AG04450 (cell line): ENCODE data around the gene LRRC59. TPM values are rescaled to one million over a fixed set of nuclear protein-coding genes. Genes with fewer than 3 reads are reported as not detected.
"Not testable (repeated sequence)": the region's sequence is repeated elsewhere in the genome, so short reads cannot be mapped to it uniquely, and the experiment has no call there.

ENCODE experiments used
- CTCF ChIA-PET: fragments of 300-600, 350-600 bp; formaldehyde crosslinking; extraction: SDS; loops from one replicate; lab custom pipeline; 2022; ENCODE audit warnings: antibody characterized with exemption, inconsistent platforms; lab: Charles Lee
- POLR2A ChIA-PET: fragments of 350-600 bp; formaldehyde crosslinking; extraction: SDS; loops from one replicate; lab custom pipeline; 2021; ENCODE audit warnings: antibody characterized with exemption, inconsistent platforms; lab: Yijun Ruan, JAX
- DNase-seq: peaks from one replicate; pipeline ENCODE4 v3.0.0-alpha.2; 2011; ENCODE audit warnings: low read depth, low spot score
- H3K27ac ChIP-seq: one replicate; pipeline ENCODE4 v1.5.1; 2012; ENCODE audit warnings: low read depth, low read length, control low read depth
- H3K27me3 ChIP-seq: one replicate; pipeline ENCODE4 v1.6.0; 2012; ENCODE audit warnings: low read length; ENCODE audit not compliant: control insufficient read depth, insufficient read depth
- H3K4me3 ChIP-seq: 2 replicates; pipeline ENCODE4 v1.5.1; 2011; ENCODE audit warnings: mild to moderate bottlenecking, low read depth, low read length, control low read depth
- H3K9me3 ChIP-seq: 2 replicates; pipeline ENCODE4 v1.5.1; 2012; ENCODE audit warnings: low read length; ENCODE audit not compliant: control insufficient read depth, insufficient read depth
- polyA plus RNA-seq: library from polyadenylated mRNA; depleted of rRNA; stranded (reverse); fragments of >200 nt; gene quantifications from 2 replicates; pipeline ENCODE4 v1.2.3, GENCODE V29; 2011; rRNA removed
- small RNA-seq: library from RNA; depleted of rRNA; stranded (forward); fragments of <200 nt; gene quantifications from one replicate; pipeline ENCODE3, GENCODE V24; 2012; ENCODE audit warnings: low read depth; ENCODE audit not compliant: insufficient read length
- TF ChIP-seq, protein P1 (sequence below): IDR thresholded peaks from 2 replicates; pipeline ENCODE4 v1.5.1; 2011; ENCODE audit warnings: low read depth, low read length, control low read depth, inconsistent platforms

The LRRC59 gene
- polyA plus RNA-seq, 1 experiment = 143 TPM

DNA sequence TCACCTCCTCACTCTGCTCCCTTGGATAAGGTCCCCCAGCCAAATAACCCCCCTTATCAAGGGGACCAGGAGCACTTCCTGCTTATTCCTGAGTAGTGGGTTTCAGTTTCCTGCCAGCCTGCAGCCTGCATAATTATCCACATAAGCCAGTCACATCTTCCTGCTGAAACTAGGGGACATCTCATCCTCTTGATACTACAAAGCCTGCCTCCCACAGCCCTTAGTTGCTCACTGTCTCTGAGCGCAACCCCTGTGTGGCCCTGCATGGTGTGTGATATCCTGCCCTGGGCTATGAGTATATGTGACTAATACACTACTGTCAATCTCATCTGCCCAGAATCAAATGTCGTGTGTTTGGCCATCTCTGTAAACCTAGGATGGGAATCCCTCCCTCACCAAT lies 59.4 kb downstream of the LRRC59 start:
- CTCF ChIA-PET = no interaction called here
- no peak for DNase-seq

DNA sequence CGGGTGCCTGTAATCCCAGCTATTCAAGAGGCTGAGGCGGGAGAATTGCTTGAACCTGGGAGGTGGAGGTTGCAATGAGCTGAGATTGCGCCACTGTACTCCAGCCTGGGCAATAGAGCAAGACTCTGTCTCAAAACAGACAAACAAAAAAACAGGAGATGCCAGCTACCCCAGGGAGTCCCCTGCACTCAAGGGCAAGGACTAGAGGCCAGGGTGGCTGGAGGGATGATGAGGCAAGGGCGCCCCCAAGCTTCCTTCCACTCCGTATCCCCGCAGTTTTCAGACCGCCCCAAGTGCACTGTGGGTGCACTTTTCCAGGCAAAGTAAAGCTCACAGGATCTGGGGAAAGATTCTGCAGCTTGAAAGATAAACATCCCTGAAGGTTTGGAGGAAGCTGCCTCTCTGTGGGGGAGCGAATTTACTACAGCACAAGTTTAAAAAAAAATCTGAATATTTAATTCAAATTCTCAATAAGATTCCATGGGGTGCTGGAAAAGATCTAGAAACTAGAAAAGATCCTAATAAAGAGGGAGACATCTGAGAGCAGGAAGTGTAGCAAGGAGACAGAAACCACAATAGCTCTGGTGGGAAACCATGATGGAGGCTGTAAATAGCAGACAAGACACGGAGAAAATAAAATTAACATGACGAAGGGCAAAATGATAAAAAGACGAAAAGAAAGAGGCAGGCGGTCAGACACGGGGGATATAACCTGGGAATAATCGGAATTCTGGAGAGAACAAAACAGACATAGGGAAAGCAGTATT lies 63.8 kb downstream of the LRRC59 start:
- CTCF ChIA-PET = interaction anchor here (0.6 to 2.3 kb wide), 5 partner anchors 10 to 239 kb away, joined by 3 to 9 read pairs (median 5); no protein-coding TSS in a partner anchor
- TF ChIP-seq, protein P1, sequence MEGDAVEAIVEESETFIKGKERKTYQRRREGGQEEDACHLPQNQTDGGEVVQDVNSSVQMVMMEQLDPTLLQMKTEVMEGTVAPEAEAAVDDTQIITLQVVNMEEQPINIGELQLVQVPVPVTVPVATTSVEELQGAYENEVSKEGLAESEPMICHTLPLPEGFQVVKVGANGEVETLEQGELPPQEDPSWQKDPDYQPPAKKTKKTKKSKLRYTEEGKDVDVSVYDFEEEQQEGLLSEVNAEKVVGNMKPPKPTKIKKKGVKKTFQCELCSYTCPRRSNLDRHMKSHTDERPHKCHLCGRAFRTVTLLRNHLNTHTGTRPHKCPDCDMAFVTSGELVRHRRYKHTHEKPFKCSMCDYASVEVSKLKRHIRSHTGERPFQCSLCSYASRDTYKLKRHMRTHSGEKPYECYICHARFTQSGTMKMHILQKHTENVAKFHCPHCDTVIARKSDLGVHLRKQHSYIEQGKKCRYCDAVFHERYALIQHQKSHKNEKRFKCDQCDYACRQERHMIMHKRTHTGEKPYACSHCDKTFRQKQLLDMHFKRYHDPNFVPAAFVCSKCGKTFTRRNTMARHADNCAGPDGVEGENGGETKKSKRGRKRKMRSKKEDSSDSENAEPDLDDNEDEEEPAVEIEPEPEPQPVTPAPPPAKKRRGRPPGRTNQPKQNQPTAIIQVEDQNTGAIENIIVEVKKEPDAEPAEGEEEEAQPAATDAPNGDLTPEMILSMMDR = peak; percentile 5; the same call in 1 of the 2 replicates
- not testable (repeated sequence) for H3K9me3 ChIP-seq, H3K4me3 ChIP-seq, H3K27ac ChIP-seq, DNase-seq, H3K27me3 ChIP-seq
- POLR2A ChIA-PET = interaction anchor here (1.1 kb wide), 1 partner anchor 132 kb away, joined by 3 read pairs; the partner anchor contains the start of gene COL1A1

More for the DNA sequence above, 59.4 kb downstream of the LRRC59 start:
- Histone ChIP-seq H3K27me3 (no peaks in the 10 kb centered on the region), H3K4me3 (no peak overlapping the region), H3K9me3 (no peaks in the 10 kb centered on the region), H3K27ac (no peak overlapping the region)
- TF ChIP-seq, protein P1 = no peak
- POLR2A ChIA-PET = no interaction called here

DNA sequence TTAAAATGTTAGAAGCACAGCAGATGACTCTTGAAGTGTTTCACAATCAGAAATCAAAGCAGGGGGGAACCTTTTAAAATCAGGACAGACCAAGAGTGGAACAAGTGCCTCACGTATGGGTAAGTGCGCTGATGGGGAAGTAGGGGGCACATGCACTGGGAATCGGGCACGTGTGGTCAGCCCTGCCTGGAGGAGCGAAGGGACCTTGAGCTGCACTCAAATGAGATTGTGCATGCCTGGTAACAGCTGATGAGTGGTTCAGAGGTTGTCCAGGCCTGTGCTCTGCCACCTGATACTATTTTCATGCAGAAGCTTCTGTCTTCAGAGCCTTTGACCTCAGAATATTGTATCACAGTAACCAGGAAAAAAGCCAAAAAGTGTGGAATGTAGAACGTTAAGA lies 65.1 kb downstream of the LRRC59 start:
- H3K27ac ChIP-seq = no peak overlapping the region
- H3K9me3 ChIP-seq = no peaks in the 10 kb centered on the region; the same call in 1 of the 2 replicates
- H3K4me3 ChIP-seq = no peak overlapping the region
- ChIA-PET POLR2A (interaction anchor here (0.7 kb wide), 1 partner anchor 245 kb away, joined by 4 read pairs; no protein-coding TSS in a partner anchor), CTCF (interaction anchor here (0.5 to 2.3 kb wide), 3 partner anchors 30 to 215 kb away, joined by 3 to 11 read pairs (median 9); no protein-coding TSS in a partner anchor)
- no peak for DNase-seq
- H3K27me3 ChIP-seq = peaks cover 2% of the 10 kb centered on the region
- TF ChIP-seq, protein P1 = no peak

Small RNA genes lying within 50 kb of the gene (small RNA-seq; reads per million reads assigned to genes)
- gene RF00019 = not detected

Other genes starting within 250 kb of the LRRC59 start
- 17.6 and 18.2 TPM in 2 replicates for gene PPP1R9B, start 246.8 kb downstream of the LRRC59 start, polyA plus RNA-seq
- gene SGCA, start 231.5 kb downstream of the LRRC59 start, polyA plus RNA-seq = 0.16 and 0.21 TPM in 2 replicates
- gene COL1A1, start 195.9 kb downstream of the LRRC59 start, polyA plus RNA-seq = 1,356 and 3,120 TPM in 2 replicates
- 0.47 and 0.96 TPM in 2 replicates for gene TMEM92, start 123.1 kb downstream of the LRRC59 start, polyA plus RNA-seq
- gene XYLT2, start 51.4 kb downstream of the LRRC59 start, polyA plus RNA-seq = 13.5 and 19.0 TPM in 2 replicates
- 106 and 116 TPM in 2 replicates for gene MRPL27, start 24.3 kb downstream of the LRRC59 start, polyA plus RNA-seq
- gene EME1, start 24.3 kb downstream of the LRRC59 start, polyA plus RNA-seq = 2.2 and 2.5 TPM in 2 replicates
- 42.5 and 52.1 TPM in 2 replicates for gene ACSF2, start 28.7 kb upstream of the LRRC59 start, polyA plus RNA-seq
- not detected in 2 replicates for gene CHAD, start 71.4 kb upstream of the LRRC59 start, polyA plus RNA-seq
- gene RSAD1, start 81.3 kb upstream of the LRRC59 start, polyA plus RNA-seq = 15.5 and 17.5 TPM in 2 replicates
- 0.11 and 0.17 TPM in 2 replicates for gene MYCBPAP, start 110.9 kb upstream of the LRRC59 start, polyA plus RNA-seq
- gene EPN3, start 135.2 kb upstream of the LRRC59 start, polyA plus RNA-seq = not detected in 2 replicates
- gene SPATA20, start 149.7 kb upstream of the LRRC59 start, polyA plus RNA-seq = 17.1 and 25.1 TPM in 2 replicates
- 0.05 TPM in 1 of 2 replicates, not detected in the other for gene CACNA1G, start 163.2 kb upstream of the LRRC59 start, polyA plus RNA-seq
- gene ABCC3, start 237.4 kb upstream of the LRRC59 start, polyA plus RNA-seq = 21.5 and 21.7 TPM in 2 replicates